Occipital lobe (tissue), 2 donors: ENCODE data around the gene FBXL13. TPM values are rescaled to one million over a fixed set of nuclear protein-coding genes. Genes with fewer than 3 reads are reported as not detected.
"Not testable (repeated sequence)": the region's sequence is repeated elsewhere in the genome, so short reads cannot be mapped to it uniquely, and the experiment has no call there.

Experiments
- DNase-seq: peaks from one replicate; lab custom pipeline; 2025; lab: John Stamatoyannopoulos, UW
- total RNA-seq: library from RNA; depleted of rRNA; stranded (reverse); fragments of >200 nt; gene quantifications from one replicate; pipeline ENCODE4 v1.2.3, GENCODE V29; 2014

The FBXL13 gene
- total RNA-seq, 1 donor from 2014 or later, result 5.0 TPM

GRCh38 chr7:102985176-102985783 is 89.3 kb downstream of the FBXL13 start:
- DNase-seq, result no peak

GRCh38 chr7:102983602-102984001 is 91.0 kb downstream of the FBXL13 start:
- no peak for DNase-seq

GRCh38 chr7:102982235-102982634 is 92.4 kb downstream of the FBXL13 start:
- DNase-seq, result no peak

- no peak for DNase-seq
Observed at GRCh38 chr7:102981451-102981850, 93.1 kb downstream of the FBXL13 start.

- DNase-seq, result no peak
Observed at GRCh38 chr7:102979670-102980069, 94.9 kb downstream of the FBXL13 start.

- no peak for DNase-seq
Observed at GRCh38 chr7:102978284-102978683, 96.3 kb downstream of the FBXL13 start.

- not testable (repeated sequence) for DNase-seq
Observed at GRCh38 chr7:102977586-102977985, 97.0 kb downstream of the FBXL13 start.

GRCh38 chr7:102976493-102976892 is 98.1 kb downstream of the FBXL13 start:
- DNase-seq, result no peak

- DNase-seq, result no peak
Observed at GRCh38 chr7:102975854-102976253, 98.7 kb downstream of the FBXL13 start.

- DNase-seq, result no peak
Observed at GRCh38 chr7:102974366-102975236, 100.0 kb downstream of the FBXL13 start.

GRCh38 chr7:102973096-102973802 is 101.3 kb downstream of the FBXL13 start:
- DNase-seq, result no peak

- DNase-seq, result no peak
Observed at GRCh38 chr7:102967798-102968197, 106.8 kb downstream of the FBXL13 start.

- no peak for DNase-seq
Observed at GRCh38 chr7:102966465-102966864, 108.1 kb downstream of the FBXL13 start.

- DNase-seq, result not testable (repeated sequence)
Observed at GRCh38 chr7:102961993-102962392, 112.6 kb downstream of the FBXL13 start.

- DNase-seq, result not testable (repeated sequence)
Observed at GRCh38 chr7:102958004-102958403, 116.6 kb downstream of the FBXL13 start.

GRCh38 chr7:102954359-102954758 is 120.2 kb downstream of the FBXL13 start:
- DNase-seq, result not testable (repeated sequence)

GRCh38 chr7:102953406-102953805 is 121.2 kb downstream of the FBXL13 start:
- no peak for DNase-seq

- DNase-seq, result no peak
Observed at GRCh38 chr7:102951839-102952238, 122.8 kb downstream of the FBXL13 start.

GRCh38 chr7:102944241-102944640 is 130.4 kb downstream of the FBXL13 start:
- no peak for DNase-seq

- no peak for DNase-seq
Observed at GRCh38 chr7:102943423-102944169, 131.0 kb downstream of the FBXL13 start.

GRCh38 chr7:102942868-102943267 is 131.7 kb downstream of the FBXL13 start:
- no peak for DNase-seq
